A549 treated with CpdA at 1 μM for 4 hours (cell line): Measurements from ENCODE around the gene AAMP. TPM values are rescaled to one million over a fixed set of nuclear protein-coding genes. Genes with fewer than 3 reads are reported as not detected.

Experiments
- total RNA-seq: library from RNA; stranded (reverse); fragments of 200-300 nt; extraction: Qiagen RNA extraction; gene quantifications from 5 replicates; pipeline ENCODE4 v1.2.3, GENCODE V29; 2022; ENCODE audit warnings: low read depth

AAMP gene, protein sequence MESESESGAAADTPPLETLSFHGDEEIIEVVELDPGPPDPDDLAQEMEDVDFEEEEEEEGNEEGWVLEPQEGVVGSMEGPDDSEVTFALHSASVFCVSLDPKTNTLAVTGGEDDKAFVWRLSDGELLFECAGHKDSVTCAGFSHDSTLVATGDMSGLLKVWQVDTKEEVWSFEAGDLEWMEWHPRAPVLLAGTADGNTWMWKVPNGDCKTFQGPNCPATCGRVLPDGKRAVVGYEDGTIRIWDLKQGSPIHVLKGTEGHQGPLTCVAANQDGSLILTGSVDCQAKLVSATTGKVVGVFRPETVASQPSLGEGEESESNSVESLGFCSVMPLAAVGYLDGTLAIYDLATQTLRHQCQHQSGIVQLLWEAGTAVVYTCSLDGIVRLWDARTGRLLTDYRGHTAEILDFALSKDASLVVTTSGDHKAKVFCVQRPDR
- 122 to 183 TPM (median 123 TPM) in 5 replicates for total RNA-seq

GRCh38 chr2:218269900-218270720 lies at the start of gene AAMP, which contains the start of gene PNKD:
AAMP (minus strand) TSS chr2:218270137; CDS start chr2:218270086, 51 bp downstream.
PNKD (plus strand) TSS chr2:218270519; CDS start chr2:218270536, 17 bp downstream.

GRCh38 chr2:218292048-218293014 lies 22.4 kb upstream of the AAMP start, which contains the start of gene TMBIM1:
TMBIM1 (minus strand) TSS chr2:218292503; CDS start chr2:218282141, 10,362 bp downstream.

DNA sequence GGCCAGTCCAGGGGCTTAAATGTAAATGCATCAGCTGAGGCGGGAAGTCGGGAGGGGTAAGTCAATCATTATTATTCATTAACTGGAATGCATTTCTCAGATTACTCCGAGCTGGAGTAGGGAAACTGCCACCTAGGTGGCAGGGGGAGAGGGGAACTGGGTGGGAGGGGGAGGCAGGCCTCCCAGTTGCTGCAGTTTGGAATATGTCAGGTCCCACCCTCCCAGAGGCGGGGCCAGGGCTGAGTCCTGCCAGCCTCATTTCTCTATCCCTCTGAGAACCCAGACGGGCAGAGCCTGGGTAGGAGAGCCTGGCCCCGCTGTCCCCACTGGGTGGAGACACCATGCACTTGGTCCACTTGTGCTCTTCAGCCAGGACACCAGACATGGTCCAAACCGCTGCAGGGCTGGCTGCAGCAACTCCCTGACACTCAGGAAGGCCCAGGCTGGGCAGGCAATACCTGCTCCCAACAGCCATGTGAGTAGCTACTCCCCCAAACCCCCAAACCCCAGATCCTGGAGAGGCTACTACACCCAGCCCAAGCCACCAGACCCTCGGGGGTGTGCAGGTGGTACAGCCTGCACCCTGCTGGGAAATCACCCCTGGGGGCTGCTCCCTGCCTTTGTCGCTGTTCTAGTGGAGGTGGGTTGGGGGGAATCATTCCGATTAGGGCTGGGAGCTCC lies 9.1 kb downstream of the AAMP start, which contains the start of gene GPBAR1:
TSS of gene GPBAR1 (plus strand) at position 274 of the 681 bp plus-strand sequence. CDS start 1,710 bp downstream, outside the sequence.

GRCh38 chr2:218216674-218217359 lies 53.1 kb downstream of the AAMP start, which contains the start of gene ARPC2:
ARPC2 (plus strand) TSS chr2:218217189; CDS start chr2:218217471, 282 bp downstream.

Other genes starting within 250 kb of the AAMP start
- gene RUFY4, start 200.9 kb downstream of the AAMP start, total RNA-seq = not detected in 5 replicates
- gene CXCR2, start 144.1 kb downstream of the AAMP start, total RNA-seq = not detected in 5 replicates
- gene CXCR1, start 103.2 kb downstream of the AAMP start, total RNA-seq = not detected in 5 replicates
- gene ARPC2, start 52.9 kb downstream of the AAMP start, total RNA-seq = 277 to 304 TPM (median 293 TPM) in 5 replicates
- gene GPBAR1, start 9.1 kb downstream of the AAMP start, total RNA-seq = 0.07 to 0.17 TPM (median 0.15 TPM) in 5 replicates
- 56.2 to 69.7 TPM (median 65.2 TPM) in 5 replicates for gene PNKD, start 382 bp upstream of the AAMP start, total RNA-seq
- 109 to 131 TPM (median 123 TPM) in 5 replicates for gene TMBIM1, start 22.4 kb upstream of the AAMP start, total RNA-seq
- gene CATIP, start 86.7 kb upstream of the AAMP start, total RNA-seq = 0.09 TPM in 2 of 5 replicates, not detected in the others
- gene SLC11A1, start 112.1 kb upstream of the AAMP start, total RNA-seq = 0.24 to 0.63 TPM (median 0.35 TPM) in 5 replicates
- gene CTDSP1, start 129.7 kb upstream of the AAMP start, total RNA-seq = 58.9 to 77.3 TPM (median 73.4 TPM) in 5 replicates
- 0.10 to 0.95 TPM (median 0.36 TPM) in 5 replicates for gene VIL1, start 149.0 kb upstream of the AAMP start, total RNA-seq